ENCODE results near the gene NLRP9. TPM values are rescaled to one million over a fixed set of nuclear protein-coding genes. Genes with fewer than 3 reads are reported as not detected.
"Not testable (repeated sequence)": the region's sequence is repeated elsewhere in the genome, so short reads cannot be mapped to it uniquely, and the experiment has no call there.

NLRP9 gene
- total RNA-seq (2014; rRNA removed; shearing (Covaris generic)): not detected in 2 replicates
- not detected in 2 replicates for polyA plus RNA-seq (2014; cell fraction: nucleus; rRNA removed)

DNA sequence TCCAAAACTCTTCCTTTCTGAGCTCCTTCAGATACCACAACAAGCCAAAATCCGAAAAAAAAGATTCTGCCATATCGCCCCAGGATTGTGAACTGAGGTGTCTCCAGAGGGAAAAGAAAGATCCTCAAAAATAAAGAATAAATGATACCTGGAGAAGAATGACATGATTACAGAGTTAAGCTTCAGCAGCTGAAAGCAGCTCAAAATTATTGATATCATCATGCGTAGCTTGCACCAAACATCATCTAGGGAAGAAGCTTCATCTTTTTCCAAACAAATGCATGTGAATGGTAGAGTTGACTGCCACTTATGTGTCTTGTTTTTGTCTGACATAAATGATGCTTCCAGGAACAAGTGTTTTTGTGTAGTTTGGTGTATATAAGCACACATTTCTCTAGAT lies at the start of gene NLRP9:
Gene NLRP9, minus strand, starts transcription at position 101 of the 400 bp plus-strand sequence. Its CDS starts 28 bp downstream, at position 73.
- no peak for DNase-seq (ENCODE audit: extremely low read depth, low read depth)

DNA sequence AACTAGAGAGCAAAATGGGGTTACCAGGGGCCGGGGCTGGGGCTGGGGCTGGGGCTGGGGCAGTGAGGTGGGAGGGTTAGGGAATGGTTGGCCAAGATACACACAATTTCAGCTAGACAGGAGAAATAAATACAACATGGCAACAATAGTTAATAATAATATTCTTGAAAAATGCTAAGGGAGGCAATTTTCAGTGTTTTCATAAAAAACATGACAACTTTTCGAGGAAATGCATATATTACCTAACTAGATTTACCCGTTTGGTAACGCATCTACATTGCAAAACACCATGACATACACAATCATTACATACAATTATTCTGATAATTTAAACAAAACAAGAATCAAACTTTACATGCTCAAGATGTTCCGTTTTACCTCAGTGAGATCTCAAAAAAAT lies 42.9 kb upstream of the NLRP9 start:
- DNase-seq (ENCODE audit: extremely low read depth, low read depth): no peak

DNA sequence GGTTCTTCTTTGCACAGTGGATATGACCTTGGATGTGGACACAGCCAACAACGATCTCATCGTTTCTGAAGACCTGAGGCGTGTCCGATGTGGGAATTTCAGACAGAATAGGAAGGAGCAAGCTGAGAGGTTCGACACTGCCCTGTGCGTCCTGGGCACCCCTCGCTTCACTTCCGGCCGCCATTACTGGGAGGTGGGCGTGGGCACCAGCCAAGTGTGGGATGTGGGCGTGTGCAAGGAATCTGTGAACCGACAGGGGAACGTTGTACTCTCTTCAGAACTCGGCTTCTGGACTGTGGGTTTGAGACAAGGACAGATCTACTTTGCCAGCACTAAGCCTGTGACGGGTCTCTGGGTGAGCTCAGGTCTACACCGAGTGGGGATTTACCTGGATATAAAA lies 40.1 kb upstream of the NLRP9 start:
- DNase-seq (ENCODE audit: extremely low read depth, low read depth): no peak

DNA sequence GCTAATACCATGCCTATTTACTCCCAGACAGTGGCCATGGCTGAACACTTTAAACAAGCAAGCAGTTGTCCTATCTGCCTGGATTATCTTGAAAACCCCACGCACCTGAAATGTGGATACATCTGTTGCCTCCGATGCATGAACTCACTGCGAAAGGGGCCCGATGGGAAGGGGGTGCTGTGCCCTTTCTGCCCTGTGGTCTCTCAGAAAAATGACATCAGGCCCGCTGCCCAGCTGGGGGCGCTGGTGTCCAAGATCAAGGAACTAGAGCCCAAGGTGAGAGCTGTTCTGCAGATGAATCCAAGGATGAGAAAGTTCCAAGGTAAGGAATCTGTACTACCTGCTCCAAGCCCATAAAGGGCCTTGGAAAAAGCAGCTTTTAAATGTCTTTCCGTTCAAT lies 39.3 kb upstream of the NLRP9 start:
- DNase-seq (ENCODE audit: extremely low read depth, low read depth): no peak

DNA sequence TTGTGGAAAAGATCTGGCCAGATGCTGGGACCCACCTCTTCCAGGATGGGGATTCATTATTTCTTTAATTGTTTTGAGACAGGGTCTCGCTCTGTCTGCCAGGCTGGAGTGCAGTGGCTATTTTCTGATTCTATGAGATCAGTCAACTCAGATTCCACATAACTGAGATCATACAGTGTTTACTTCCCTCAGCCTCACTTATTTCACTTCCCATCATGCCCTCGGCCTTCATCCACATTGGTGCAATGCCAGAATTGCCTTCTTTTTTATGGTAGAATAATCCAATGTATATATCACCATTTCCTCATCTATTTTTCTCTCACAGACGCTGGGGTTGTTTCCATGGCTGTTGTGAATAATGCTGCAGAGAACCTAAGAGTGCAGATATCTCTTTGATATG lies 31.4 kb upstream of the NLRP9 start:
- not testable (repeated sequence) for DNase-seq (ENCODE audit: extremely low read depth, low read depth)

DNA sequence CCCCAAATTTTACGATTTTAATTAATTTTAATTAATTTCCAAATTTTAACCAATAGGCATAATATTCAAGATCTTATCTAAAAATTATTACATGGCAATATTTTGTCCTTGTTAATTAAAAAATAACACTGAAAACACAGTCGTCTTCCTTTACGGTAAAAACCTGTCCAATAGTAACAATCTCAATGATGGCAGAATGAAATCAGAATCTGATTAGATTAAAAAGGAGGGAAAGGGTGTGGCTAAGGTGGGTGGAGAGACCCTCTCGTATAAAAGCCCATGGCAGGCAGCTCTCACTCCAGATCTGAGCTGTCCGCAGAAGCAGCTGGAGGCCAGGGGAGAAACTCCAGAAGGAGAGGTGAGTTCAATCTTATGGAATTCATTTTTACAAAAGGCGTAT lies 30.6 kb upstream of the NLRP9 start, which contains the start of gene RFPL4AL1:
Gene RFPL4AL1, plus strand, starts transcription at position 301 of the 400 bp plus-strand sequence. CDS start 2,687 bp downstream, outside the sequence.
- not testable (repeated sequence) for DNase-seq (ENCODE audit: extremely low read depth, low read depth)

DNA sequence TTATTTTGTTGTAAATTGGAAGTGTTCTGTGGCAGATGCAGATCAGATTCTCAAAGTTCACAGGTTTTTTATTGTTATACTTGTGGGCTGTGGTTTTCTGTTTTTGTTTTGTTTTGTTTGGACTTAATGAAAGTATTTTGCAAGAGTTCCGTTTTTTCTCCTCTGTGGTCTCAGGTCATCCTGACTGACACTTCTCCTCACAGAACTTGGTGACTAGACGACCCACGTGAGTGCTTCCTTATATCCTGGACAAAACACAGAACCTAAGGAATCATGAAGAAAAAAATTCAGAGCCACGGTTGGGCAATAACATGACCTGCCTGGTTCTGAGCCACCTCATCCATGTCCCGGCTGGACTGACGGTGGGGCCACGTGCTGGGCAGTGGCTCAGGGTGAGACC lies 28.3 kb upstream of the NLRP9 start:
- DNase-seq (ENCODE audit: extremely low read depth, low read depth): no peak

DNA sequence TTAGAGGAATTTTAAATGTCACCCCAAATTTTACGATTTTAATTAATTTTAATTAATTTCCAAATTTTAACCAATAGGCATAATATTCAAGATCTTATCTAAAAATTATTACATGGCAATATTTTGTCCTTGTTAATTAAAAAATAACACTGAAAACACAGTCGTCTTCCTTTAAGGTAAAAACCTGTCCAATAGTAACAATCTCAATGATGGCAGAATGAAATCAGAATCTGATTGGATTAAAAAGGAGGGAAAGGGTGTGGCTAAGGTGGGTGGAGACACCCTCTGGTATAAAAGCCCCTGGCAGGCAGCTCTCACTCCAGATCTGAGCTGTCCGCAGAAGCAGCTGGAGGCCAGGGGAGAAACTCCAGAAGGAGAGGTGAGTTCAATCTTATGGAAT lies 20.6 kb upstream of the NLRP9 start, which contains the start of gene RFPL4A:
Gene RFPL4A, plus strand, starts transcription at position 301 of the 400 bp plus-strand sequence. CDS start 2,704 bp downstream, outside the sequence.
- DNase-seq (ENCODE audit: extremely low read depth, low read depth): not testable (repeated sequence)

DNA sequence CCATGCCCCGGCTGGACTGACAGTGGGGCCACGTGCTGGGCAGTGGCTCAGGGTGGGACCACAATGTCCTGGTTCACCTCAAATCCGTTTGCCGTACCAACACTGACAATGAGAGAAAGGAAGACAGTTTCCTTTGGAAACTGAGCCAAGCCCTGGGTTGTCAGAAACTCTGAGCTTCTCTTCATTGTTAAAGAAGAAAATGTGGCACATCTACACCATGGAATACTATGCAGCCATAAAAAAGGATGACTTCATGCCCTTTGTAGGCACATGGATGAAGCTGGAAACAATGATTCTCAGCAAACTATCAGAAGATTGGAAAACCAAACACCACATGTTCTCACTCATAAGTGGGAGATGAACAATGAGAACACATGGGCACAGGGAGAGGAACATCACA lies 18.6 kb upstream of the NLRP9 start:
- not testable (repeated sequence) for DNase-seq (ENCODE audit: extremely low read depth, low read depth)

DNA sequence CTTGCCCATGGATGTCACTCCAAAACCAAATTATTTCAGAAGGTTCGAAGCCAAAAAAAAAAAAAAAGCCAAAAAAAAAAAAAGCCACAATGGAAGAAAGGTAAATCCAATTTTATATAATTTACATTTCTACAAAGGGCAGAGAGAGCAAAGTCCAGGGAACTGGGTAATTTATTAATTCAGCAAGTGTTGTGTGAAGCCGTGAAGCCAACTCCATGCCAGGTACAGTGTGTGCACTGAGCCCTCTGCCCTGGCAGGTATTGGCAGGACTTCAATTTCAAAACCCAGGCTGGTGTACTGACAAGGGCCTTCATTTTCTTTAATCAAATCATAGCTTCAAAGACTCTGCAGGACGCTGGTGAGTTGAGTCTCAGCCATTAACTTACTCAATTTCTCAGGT lies 15.2 kb upstream of the NLRP9 start:
- no peak for DNase-seq (ENCODE audit: extremely low read depth, low read depth)

DNA sequence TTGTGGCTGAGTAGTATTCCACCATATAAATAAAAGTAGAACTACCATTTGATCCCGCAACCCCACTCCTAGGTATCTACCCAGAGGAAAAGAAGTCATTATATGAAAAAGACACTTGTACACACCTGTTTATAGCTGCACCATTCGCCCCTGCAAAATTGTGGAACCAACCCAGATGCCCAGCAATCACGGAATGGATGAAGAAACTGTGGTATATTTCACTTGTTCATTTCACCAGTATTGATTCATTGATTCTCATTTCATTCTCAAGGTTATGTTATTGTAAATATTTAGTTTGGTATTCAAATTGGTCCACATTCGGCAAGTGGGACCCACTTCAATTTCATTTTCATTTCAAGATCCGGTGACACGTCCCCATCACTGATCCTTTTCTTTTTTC lies 12.5 kb upstream of the NLRP9 start:
- no peak for DNase-seq (ENCODE audit: extremely low read depth, low read depth)

DNA sequence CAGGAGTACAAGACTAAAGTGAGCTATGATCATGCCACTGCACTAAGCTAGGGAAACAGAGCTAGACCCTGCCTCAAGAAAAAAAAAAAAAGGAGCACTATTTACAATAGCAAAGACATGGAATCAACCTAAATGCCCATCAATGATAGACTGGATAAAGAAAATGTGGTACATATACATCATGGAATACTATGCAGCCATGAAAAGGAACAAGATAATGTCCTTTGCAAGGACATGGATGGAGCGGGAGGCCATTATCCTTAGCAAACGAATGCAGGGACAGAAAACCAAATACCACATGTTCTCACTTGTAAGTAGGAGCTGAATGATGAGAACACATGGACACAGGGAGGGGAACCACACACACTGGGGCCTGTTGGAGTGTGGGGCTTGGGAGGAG lies 7.8 kb downstream of the NLRP9 start:
- not testable (repeated sequence) for DNase-seq (ENCODE audit: extremely low read depth, low read depth)

DNA sequence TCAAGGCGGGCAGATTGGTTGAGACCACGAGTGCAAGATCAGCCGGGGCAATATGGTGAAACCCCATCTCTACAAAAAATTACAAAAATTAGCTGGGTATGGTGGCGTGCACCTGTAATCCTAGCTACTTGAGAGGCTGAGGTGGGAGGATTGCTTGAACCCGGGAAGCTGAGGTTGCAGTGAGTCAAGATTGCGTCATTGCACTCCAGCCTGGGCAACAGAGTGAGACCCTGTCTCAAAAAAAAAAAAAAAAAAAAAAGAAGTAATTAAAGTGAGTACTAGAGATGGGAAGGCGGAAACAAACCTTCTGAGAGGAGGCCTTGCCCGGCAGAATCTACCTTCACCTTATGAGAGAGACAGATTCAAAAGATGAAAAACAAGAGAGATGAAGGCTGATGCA lies 14.7 kb downstream of the NLRP9 start:
- DNase-seq (ENCODE audit: extremely low read depth, low read depth): no peak

DNA sequence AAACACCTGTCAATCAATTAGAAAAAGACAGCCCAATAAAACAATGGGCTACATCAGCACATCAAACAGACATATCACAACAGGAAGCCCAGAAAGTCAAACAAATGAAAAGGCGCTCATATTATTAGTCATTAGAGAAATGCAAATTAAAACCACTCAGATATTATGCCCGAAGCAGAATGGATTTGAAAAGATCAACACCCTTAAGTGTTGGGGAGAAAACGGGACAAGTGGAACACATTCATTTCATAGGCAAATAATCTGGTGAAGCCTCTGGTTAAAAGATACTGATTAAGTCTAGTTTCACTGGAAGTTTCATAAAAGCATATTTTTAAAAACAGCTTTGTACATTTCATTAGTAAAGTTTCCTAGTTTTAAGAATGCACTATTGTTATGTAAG lies 17.4 kb downstream of the NLRP9 start:
- DNase-seq (ENCODE audit: extremely low read depth, low read depth): no peak

DNA sequence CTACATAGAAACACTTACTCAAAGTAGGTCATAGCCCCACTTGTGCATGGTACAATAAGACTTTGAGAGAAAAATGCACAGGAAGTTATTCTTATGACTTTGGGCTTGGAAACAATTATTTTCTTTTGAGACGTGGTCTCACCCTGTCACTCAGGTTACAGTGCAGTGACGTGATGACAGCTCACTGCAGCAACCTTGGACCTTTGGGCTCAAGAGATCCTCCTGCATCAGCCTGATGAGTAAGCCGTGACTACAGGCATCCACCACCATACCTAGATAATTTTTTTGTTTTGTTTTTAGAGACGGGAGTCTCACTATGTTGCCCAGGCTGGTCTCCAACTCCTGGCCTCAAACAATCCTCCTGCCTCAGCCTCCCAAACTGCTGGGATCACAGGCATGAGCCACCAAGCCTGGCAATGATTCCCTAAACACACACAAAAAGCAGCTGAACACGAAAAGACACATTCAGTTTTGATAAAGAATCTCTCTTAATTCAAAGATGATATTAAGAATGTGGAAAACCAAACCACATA lies 17.9 kb downstream of the NLRP9 start:
- DNase-seq (ENCODE audit: extremely low read depth, low read depth): no peak

DNA sequence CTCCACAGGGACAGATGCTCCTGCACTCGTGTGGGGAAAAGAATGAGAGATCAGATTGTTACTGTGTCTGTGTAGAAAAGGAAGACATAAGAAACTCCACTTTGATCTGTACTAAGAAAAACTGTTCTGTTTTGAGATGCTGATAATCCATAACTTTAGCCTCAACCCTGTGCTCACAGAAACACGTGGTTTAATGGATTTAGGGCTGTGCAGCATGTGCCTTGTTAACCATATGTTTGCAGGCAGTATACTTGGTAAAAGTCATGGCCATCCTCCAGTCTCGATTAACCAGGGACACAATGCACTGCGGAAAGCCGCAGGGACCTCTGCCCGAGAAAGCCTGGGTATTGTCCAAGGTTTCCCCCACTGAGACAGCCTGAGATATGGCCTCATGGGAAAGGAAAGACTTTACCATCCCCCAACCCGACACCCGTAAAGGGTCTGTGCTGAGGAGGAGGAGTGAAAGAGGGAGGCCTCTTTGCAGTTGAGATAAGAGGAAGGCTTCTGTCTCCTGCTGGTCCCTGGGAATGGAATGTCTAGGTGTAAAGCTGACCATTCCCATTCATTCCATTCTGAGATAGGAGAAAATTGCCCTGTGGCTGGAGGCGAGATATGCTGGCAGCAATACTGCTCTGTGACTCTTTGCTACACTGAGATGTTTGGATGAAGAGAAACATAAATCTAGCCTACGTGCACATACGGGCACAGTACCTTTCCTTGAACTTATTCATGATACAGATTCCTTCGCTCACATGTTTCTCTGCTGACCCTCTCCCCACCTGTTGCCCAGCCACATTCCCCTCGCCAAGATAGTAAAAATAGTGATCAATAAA lies 20.1 kb downstream of the NLRP9 start:
- not testable (repeated sequence) for DNase-seq (ENCODE audit: extremely low read depth, low read depth)

DNA sequence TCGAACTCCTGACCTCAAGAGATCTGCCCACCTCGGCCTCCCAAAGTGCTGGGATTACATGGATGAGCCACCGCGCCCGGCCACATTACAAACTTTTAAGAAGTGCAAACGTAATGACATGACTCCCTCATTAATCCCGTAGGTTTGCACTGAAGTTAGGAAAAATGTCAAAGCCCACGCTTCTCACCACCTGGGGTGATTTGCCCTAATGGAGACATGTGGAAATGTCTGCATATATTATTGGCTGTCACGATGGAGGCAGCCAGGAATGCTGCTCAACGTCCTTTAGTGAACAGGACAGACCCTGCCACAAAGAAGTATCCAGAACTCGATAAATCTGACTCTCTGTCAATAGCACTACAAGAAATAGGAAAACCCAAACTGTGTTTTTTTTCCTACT lies 21.0 kb downstream of the NLRP9 start:
- no peak for DNase-seq (ENCODE audit: extremely low read depth, low read depth)

DNA sequence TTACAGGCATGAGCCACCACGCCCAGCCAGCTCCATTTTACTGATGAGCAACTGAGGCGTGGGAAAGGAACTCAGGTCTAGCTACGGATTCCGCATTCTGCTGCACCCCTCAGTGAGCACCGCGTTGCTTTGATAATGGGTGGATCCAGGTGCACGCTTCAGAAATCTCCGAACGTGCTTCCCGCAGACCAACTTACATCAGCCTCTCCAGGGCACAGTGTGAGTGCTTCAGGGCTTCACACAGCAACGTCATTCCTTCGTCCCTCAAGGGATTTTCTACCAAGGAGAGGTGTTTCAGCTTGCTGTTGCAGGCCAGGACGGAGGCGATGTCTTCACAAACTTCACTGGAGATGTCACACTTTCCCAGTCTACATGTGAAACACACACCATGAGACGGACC lies 21.7 kb downstream of the NLRP9 start:
- no peak for DNase-seq (ENCODE audit: extremely low read depth, low read depth)

DNA sequence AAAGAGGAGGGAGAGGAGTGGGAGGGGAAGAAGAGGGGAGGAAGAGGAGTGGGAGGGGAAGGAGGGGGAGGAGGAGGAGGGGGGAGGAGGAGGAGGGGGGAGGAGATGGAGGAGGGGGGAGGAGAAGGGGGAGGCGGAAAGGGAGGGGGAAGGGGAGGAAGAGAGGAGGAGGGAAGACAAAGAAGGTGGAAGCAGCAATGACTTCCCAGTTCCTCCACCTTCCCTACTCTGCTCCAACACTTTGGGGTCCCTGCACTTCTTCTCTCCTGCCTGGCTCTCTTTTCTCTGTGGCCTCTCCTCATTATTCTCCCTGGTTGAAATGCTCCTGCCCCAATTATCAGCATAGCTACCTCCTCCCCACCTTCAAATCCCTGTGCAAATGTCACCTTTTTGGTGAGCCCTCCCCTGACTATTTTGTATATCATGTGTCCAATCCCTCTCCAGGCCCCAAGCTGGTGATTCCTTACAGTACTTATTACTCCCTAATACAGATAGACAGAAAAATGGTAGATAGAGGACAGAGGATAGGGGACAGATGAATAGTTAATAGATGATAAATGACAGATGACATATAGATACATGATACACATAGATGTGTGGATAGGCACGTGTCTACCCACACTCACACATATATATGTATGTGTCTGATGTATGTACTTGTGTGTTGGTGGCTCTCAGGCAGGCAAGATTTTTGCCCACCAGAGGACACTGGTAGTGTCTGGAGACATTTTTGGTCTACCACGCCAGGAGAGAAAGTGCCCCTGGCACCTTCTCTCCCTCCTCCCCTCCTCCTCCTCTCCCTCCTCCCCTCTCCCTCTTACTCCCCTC lies 25.2 kb downstream of the NLRP9 start:
- no peak for DNase-seq (ENCODE audit: extremely low read depth, low read depth)

DNA sequence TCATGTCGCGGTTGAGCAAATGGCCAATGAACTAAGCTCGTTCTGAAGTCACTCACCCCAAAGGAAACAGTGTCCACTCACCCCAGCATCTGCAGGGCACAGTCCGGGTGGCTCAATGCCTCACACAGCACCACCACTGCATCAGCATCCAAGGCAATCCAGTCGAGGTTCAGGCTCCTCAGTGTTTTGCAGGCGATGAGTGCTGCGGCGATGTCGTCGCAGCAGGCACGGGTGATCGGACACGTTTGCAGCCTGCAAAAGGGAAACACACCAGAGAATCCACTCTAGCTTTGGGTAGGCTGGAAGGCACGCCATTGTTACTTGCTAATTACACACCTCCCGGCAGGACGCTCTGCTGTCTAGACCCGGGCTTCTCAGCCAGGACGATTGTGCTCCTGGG lies 26.5 kb downstream of the NLRP9 start:
- DNase-seq (ENCODE audit: extremely low read depth, low read depth): no peak

DNA sequence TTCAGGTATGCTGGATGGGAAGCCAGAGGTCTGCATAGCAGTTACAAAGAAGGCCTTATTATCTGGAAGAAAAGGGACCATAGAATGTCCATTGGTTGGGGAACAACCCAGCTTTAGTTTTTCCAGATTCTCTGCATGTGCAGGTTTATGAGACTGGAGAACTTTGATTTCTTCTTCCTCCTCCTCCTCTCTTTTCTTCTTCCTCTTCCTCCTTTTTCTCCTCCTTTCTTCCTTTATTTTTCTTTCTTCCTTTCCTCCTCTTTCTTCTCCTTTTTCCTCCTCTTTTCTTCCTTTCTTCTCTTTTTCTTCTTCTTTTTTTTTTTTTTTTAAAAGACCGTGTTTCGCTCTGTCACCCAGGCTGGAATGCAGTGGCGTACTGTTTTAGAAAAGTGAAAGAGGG lies 32.2 kb downstream of the NLRP9 start:
- no peak for DNase-seq (ENCODE audit: extremely low read depth, low read depth)

Data from NCI-H460 (cell line).